Upper lobe of left lung (tissue), 6 donors: ENCODE measurements around the gene FOXL3. TPM values are rescaled to one million over a fixed set of nuclear protein-coding genes. Genes with fewer than 3 reads are reported as not detected.

Source experiments
- ATAC-seq, 2 donors: fragments of 200-7000 bp; cut with Tn5 transposase; one replicate each; pipeline ENCODE4 v1.9.1; 2022; ENCODE audit warnings: mild to moderate bottlenecking in 2 of 2, moderate library complexity in 2 of 2; ENCODE audit not compliant: low FRiP score in 2 of 2
- DNase-seq, 2 donors: peaks; one replicate each; pipeline ENCODE4 v3.0.0-alpha.2; 2019 to 2020
- H3K27ac ChIP-seq, 4 donors: fragments of 200-600 bp; sonication (generic); one replicate each; pipeline ENCODE4 v1.5.1; 2016 to 2019
- H3K27me3 ChIP-seq, 4 donors: fragments of 200-600 bp; sonication (generic); one replicate each; pipeline ENCODE4 v1.5.1; 2017 to 2019
- H3K36me3 ChIP-seq, 4 donors: fragments of 200-600 bp; sonication (generic); one replicate each; pipeline ENCODE4 v1.5.1; 2016 to 2019
- H3K4me1 ChIP-seq, 4 donors: fragments of 200-600 bp; sonication (generic); one replicate each; pipeline ENCODE4 v1.5.1; 2018 to 2019
- H3K4me3 ChIP-seq, 4 donors: fragments of 200-600 bp; sonication (generic); one replicate each; pipeline ENCODE4 v1.5.1; 2017 to 2019; ENCODE audit warnings: mild to moderate bottlenecking in 2 of 4, moderate library complexity in 1 of 4
- H3K9me3 ChIP-seq, 4 donors: fragments of 200-600 bp; sonication (generic); one replicate each; pipeline ENCODE4 v1.5.1; 2018 to 2019
- EP300 ChIP-seq, 4 donors: sonication (generic); formaldehyde crosslinking; IDR thresholded peaks; one replicate each; pipeline ENCODE4 v1.5.1; 2017; ENCODE audit warnings: antibody characterized with exemption in 4 of 4, control low read depth in 2 of 4
- POLR2A ChIP-seq, 4 donors: fragments of 450-650 bp; IDR thresholded peaks; one replicate each; pipeline ENCODE4 v1.5.1; 2016 to 2017; ENCODE audit warnings: antibody characterized with exemption in 4 of 4, mild to moderate bottlenecking in 2 of 4
- POLR2AphosphoS5 ChIP-seq, 2 donors: sonication (generic); formaldehyde crosslinking; IDR thresholded peaks; one replicate each; pipeline ENCODE4 v1.5.1; 2017; ENCODE audit warnings: antibody characterized with exemption in 2 of 2
- WGBS, 2 donors: methylation state at CpG; one replicate each; pipeline ENCODE4 v1.1.5; 2017 to 2018; 5-methylcytosine and 5-hydroxymethylcytosine counted together
- total RNA-seq, 6 donors: library from RNA; depleted of rRNA in 4 of 6; stranded (reverse); fragments of >200 nt in 4 of 6; gene quantifications; one replicate each; pipeline versions ENCODE4 v1.1.0 to v1.2.1, GENCODE V29; 2016 to 2021
- TF ChIP-seq, protein P1 (sequence below), 6 experiments: fragments of 450-650 bp in 4 of 6; fragments of 200-600 bp in 2 of 6; sonication (generic) in 2 of 6; IDR thresholded peaks; one replicate each; pipeline ENCODE4 v1.5.1; 2016 to 2019; ENCODE audit warnings: antibody characterized with exemption in 6 of 6
- donor health status: DM: no; HTN: no; CAD: no; lungs with moderate emphysema.
- donor health status: DM: no; HTN: yes; CAD: no; lungs with severe emphysema.

The FOXL3 gene
- total RNA-seq, 6 donors from 2014 or later: not detected

DNA sequence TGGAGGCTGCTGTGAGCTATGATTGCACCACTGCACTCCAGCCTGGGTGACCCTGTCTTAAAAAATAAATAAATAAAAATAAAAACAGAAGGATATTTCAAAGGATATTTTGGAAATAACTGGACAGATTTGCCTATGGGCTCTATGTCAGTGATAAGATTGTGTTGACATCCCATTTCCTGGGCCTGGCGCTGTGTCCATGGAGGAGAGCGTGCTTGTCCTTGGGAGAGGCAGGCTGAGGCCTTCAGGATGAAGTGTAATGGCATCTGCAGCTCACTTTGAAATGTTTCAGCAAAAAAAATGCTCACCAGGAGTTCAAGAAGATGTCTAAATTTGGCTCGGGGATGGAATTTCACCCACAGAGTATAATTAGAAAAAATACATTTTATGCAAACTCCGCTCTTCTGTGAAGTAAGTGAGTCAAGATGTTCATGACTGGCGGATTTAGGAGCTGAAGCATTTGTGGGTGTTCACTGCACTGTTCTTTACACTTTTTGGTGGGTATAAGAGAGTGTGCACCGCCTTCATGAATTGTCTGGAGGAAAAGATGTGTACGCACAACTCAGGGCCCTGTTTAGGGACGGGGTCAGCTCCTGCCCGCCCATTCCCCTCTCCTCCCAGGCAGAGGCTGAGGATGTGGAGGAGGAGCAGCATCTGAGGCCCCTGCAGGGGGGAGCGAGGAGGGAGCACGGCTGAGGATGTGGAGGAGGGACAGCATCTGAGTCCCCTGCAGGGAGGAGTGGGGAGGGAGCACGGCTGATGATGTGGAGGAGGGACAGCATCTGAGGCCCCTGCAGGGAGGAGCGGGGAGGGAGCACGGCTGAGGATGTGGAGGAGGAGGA, 18.5 kb upstream of the FOXL3 start:
- DNase-seq (no peak), ATAC-seq (no peak)
- TF ChIP-seq EP300 (IDR thresholded peaks at IDR 0.05) (no peak), POLR2AphosphoS5 (IDR thresholded peaks at IDR 0.05) (no peak), POLR2A (IDR thresholded peaks at IDR 0.05) (no peak)
- 85% methylated on average over 14 of the region's 14 CpGs for WGBS, 2 donors
- Histone ChIP-seq H3K27ac (no peak overlapping the region), H3K36me3 (no peaks in the 10 kb centered on the region), H3K27me3 (no peaks in the 10 kb centered on the region), H3K4me1 (no peaks in the 10 kb centered on the region), H3K9me3 (peaks cover 0 to 17% (median 0%) of the 10 kb centered on the region in 4 donors), H3K4me3 (no peak overlapping the region)

DNA sequence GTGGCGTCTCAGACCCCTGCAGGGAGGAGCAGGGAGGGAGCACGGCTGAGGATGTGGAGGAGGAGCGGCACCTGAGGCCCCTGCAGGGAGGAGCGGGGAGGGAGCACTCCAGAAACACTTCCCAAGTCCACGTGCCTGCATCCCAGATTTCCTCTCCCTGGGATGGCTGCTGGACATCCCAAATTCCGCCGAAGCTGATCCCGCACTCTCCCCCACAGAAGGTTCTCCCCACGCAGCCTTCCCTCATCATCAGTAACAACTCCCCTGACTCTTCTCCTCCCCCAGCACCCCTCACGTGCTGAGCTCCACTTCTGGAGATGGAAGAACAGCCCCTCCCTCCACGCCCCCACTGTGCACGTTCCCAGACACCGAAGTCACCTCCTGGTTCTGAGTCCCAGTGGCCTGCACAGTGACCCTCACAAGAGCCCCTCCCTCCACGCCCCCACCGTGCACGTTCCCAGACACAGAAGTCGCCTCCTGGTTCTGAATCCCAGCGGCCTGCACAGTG, 17.8 kb upstream of the FOXL3 start:
- WGBS, 2 donors: 78 to 86% methylated on average over 18 of the region's 18 CpGs
- TF ChIP-seq POLR2AphosphoS5 (IDR thresholded peaks at IDR 0.05): no peak
- no peak for TF ChIP-seq POLR2A (IDR thresholded peaks at IDR 0.05)
- no peak for TF ChIP-seq EP300 (IDR thresholded peaks at IDR 0.05)
- TF ChIP-seq, protein P1, sequence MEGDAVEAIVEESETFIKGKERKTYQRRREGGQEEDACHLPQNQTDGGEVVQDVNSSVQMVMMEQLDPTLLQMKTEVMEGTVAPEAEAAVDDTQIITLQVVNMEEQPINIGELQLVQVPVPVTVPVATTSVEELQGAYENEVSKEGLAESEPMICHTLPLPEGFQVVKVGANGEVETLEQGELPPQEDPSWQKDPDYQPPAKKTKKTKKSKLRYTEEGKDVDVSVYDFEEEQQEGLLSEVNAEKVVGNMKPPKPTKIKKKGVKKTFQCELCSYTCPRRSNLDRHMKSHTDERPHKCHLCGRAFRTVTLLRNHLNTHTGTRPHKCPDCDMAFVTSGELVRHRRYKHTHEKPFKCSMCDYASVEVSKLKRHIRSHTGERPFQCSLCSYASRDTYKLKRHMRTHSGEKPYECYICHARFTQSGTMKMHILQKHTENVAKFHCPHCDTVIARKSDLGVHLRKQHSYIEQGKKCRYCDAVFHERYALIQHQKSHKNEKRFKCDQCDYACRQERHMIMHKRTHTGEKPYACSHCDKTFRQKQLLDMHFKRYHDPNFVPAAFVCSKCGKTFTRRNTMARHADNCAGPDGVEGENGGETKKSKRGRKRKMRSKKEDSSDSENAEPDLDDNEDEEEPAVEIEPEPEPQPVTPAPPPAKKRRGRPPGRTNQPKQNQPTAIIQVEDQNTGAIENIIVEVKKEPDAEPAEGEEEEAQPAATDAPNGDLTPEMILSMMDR (IDR thresholded peaks at IDR 0.05): no peak
- no peaks in the 10 kb centered on the region for H3K27me3 ChIP-seq
- ATAC-seq (no peak), DNase-seq (no peak)
- no peak overlapping the region for H3K27ac ChIP-seq
- H3K9me3 ChIP-seq: peaks cover 0 to 22% (median 0%) of the 10 kb centered on the region in 4 donors
- no peaks in the 10 kb centered on the region for H3K4me1 ChIP-seq
- no peaks in the 10 kb centered on the region for H3K36me3 ChIP-seq
- no peak overlapping the region for H3K4me3 ChIP-seq

DNA sequence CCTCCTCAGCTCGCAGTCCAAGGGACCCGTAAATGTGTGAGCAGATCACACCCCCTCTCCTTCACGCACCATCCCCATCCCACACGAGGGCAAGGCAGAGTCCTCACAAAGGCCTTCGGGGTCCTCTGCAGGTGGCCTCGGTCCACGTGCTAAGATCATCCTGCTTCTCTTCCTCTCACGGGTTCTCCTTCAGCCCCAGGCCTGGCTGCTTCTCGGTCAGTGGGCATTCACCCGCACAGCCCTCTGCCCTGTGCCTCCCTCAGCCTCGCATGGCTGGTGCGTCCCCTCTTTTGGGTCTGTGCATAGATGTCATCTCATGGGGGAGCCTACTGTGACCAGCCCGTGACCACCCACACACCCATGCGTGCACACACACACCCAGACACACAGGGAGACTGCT, 17.3 kb upstream of the FOXL3 start:
- Histone ChIP-seq H3K9me3 (peaks cover 0 to 22% (median 0%) of the 10 kb centered on the region in 4 donors), H3K27ac (no peak overlapping the region), H3K4me3 (no peak overlapping the region), H3K36me3 (no peaks in the 10 kb centered on the region), H3K4me1 (no peaks in the 10 kb centered on the region), H3K27me3 (no peaks in the 10 kb centered on the region)
- WGBS, 2 donors: 85 to 92% methylated on average over 14 of the region's 14 CpGs
- DNase-seq (no peak), ATAC-seq (peak in 1 of 2 donors; percentile 21)
- TF ChIP-seq, protein P1 (IDR thresholded peaks at IDR 0.05): no peak
- TF ChIP-seq EP300 (IDR thresholded peaks at IDR 0.05): no peak
- no peak for TF ChIP-seq POLR2A (IDR thresholded peaks at IDR 0.05)
- no peak for TF ChIP-seq POLR2AphosphoS5 (IDR thresholded peaks at IDR 0.05)

DNA sequence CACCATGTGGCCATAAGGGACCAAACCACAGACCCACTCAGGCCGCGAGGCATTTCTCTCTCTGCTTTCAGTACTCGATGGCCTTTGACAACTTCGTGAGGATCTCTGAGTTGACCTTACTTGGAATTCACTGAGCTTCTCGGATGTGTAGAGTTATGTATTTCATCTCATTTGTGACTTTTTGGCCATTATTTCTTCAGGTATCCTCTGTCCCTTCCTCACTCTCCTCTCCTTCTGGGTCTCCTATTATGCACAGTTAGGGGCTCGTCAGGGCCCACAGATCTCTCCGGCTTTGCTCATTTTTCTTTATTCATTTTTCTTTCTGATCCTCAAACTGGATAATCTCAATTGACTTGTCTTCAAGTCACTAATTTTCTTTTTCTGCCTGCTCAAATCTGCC, 16.6 kb upstream of the FOXL3 start:
- ATAC-seq (no peak), DNase-seq (no peak)
- Histone ChIP-seq H3K27ac (no peak overlapping the region), H3K4me3 (no peak overlapping the region), H3K36me3 (no peaks in the 10 kb centered on the region), H3K4me1 (no peaks in the 10 kb centered on the region), H3K9me3 (peaks cover 0 to 22% (median 0%) of the 10 kb centered on the region in 4 donors), H3K27me3 (no peaks in the 10 kb centered on the region)
- WGBS, 2 donors: 93 to 97% methylated on average over 7 of the region's 7 CpGs
- TF ChIP-seq POLR2A (IDR thresholded peaks at IDR 0.05) (no peak), POLR2AphosphoS5 (IDR thresholded peaks at IDR 0.05) (no peak), EP300 (IDR thresholded peaks at IDR 0.05) (no peak)
- TF ChIP-seq, protein P1 (IDR thresholded peaks at IDR 0.05): no peak

DNA sequence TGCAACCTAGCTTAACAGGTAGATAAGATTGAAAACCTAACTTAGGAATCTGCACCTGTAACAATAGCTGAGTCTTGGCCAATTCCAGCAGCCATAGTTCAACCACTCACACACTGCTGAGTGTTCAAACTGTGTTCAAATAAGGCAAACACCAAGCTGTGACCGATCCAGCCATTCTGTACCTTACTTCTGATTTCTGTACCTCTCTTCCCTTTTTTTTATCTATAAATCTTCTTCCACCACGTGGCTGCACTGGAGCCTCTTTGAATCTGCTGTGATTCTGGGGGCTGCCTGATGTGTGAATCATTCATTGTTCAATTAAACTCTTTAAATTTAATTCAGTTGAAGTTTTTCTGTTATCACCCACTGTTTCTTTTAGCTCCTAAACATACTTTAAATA, 15.7 kb upstream of the FOXL3 start:
- no peak for ATAC-seq
- peaks cover 0 to 22% (median 0%) of the 10 kb centered on the region in 4 donors for H3K9me3 ChIP-seq
- no peak for TF ChIP-seq POLR2AphosphoS5 (IDR thresholded peaks at IDR 0.05)
- TF ChIP-seq, protein P1 (IDR thresholded peaks at IDR 0.05): no peak
- TF ChIP-seq EP300 (IDR thresholded peaks at IDR 0.05): no peak
- no peak for TF ChIP-seq POLR2A (IDR thresholded peaks at IDR 0.05)
- no peaks in the 10 kb centered on the region for H3K4me1 ChIP-seq
- H3K36me3 ChIP-seq: no peaks in the 10 kb centered on the region
- DNase-seq: no peak
- no peak overlapping the region for H3K4me3 ChIP-seq
- no peaks in the 10 kb centered on the region for H3K27me3 ChIP-seq
- no peak overlapping the region for H3K27ac ChIP-seq
- 46 to 54% methylated on average over 2 of the region's 2 CpGs for WGBS, 2 donors
